Muscle of back (tissue), 11 donors: Measurements from ENCODE around the gene IL17A. TPM values are rescaled to one million over a fixed set of nuclear protein-coding genes. Genes with fewer than 3 reads are reported as not detected.
"Not testable (repeated sequence)": the region's sequence is repeated elsewhere in the genome, so short reads cannot be mapped to it uniquely, and the experiment has no call there.

Experiments
- DNase-seq, 3 donors: peaks; one replicate each; pipeline versions ENCODE4 v3.0.0 to v3.0.0-alpha.2; 2013
- polyA plus RNA-seq, 10 donors: library from polyadenylated mRNA; unstranded; fragments of 120-200 nt; gene quantifications; one replicate each; pipeline ENCODE4 v1.2.1, GENCODE V29; 2013; ENCODE audit not compliant: insufficient read length in 10 of 10

IL17A gene
- polyA plus RNA-seq, 10 donors = not detected

GRCh38 chr6:52162940-52163908 is 23.0 kb upstream of the IL17A start:
- DNase-seq = no peak

- no peak for DNase-seq
These were observed 21.7 kb upstream of the IL17A start for GRCh38 chr6:52164319-52165094.

DNA sequence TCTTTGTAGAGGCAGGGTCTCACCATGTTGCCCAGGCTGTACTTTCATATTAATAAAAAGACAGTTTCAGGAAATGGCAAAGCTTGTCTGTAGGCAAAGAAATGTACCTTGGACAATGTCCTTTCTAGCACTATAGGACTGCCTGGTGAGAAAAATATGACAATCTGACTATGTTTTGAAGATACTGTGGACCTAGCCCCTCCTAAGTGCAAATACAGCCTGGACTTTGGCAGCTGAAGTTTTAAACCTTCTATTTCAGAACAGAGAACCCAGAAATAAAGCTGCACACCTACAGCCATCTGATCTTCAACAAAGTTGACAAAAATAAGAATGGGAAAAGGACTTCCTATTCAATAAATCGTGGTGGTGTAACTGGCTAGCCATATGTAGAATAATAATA is 18.9 kb upstream of the IL17A start:
- DNase-seq = no peak

DNA sequence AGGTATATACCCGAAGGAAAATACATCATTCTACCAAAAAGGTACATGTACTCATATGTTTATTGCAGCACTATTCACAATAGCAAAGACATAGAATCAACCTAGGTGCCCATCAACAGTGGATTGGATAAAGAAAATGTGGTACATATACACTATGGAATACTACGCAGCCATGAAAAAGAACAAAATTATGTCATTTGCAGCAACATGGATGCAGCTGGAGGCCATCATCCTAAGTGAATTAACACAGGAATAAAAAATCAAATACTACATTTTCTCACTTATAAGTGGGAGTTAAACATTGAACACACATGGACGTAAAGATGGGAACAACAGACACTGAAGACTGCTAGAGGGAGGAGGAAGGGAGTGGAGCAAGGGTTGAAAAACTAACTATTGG is 17.8 kb upstream of the IL17A start:
- not testable (repeated sequence) for DNase-seq

GRCh38 chr6:52174118-52174517 is 12.1 kb upstream of the IL17A start:
- no peak for DNase-seq

GRCh38 chr6:52176550-52176949 is 9.6 kb upstream of the IL17A start:
- no peak for DNase-seq

GRCh38 chr6:52177961-52178360 is 8.2 kb upstream of the IL17A start:
- DNase-seq = no peak

DNA sequence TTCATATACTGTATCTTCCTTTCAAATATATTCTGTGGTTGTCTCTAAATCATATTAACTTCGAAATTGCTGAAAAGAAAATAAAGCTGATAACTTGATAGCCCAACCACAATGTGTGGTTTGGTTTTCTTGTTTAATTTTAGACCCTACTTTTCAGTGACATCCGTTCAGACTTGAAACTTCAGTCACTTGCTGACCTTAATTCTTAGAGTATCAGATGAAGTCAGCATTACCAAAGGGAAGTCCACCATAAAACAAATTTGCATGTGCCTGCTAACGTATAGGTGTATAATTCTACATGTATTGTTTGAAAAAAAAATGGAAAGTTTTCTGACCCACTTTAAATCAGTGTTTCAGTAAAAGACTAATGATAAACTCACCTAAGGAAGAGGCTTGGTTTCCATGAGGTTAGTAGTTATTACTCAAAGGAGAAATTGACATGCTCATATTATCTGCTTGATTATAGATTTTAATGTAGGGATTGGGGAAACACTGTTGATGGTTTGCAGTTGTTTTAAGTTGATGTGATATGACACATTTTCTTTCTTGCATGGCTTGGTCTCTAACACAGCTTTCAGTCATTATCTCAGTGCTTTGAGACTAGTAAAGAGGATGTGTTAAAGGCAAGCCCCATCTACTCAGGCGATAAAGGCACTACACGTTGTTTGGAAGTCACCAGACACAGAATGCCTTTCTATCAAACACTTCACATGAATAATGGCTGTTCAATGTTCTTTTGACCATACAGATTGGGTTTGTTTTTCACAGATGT is 5.2 kb upstream of the IL17A start:
- no peak for DNase-seq

DNA sequence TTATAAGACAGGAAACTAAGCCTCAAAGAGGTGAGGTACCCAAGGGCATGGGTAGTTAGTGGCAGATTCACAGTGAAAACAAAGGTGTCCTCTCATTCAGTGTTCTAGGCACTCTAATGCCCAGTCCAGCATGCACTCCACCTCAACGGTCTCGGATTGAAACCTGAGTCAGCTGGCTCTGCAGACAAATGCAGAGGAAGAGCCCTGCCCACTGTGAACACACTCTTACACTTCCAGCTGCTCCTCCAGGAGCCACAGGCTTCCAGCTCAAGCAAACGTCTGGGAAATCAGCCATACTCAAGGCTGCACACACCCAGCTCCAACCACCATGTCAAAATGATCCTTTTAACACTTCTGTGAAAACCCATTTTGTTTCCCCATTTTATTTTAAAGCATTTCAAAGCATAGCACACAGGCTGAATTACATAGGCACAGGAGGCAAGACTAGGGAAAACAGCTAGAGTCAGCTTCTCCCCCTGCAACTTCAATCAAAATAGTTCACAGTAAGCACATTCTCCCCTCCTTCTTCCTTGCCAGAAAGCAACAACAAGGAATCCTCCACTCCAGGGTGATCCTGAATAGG is 3.0 kb upstream of the IL17A start:
- DNase-seq = peak in 2 of 3 donors; percentile 9 to 11

GRCh38 chr6:52186480-52186879 is 305 bp downstream of the IL17A start:
- no peak for DNase-seq

GRCh38 chr6:52187098-52187497 is 923 bp downstream of the IL17A start:
- DNase-seq = no peak

- DNase-seq = no peak
These were observed 3.8 kb downstream of the IL17A start for GRCh38 chr6:52189974-52190373.

GRCh38 chr6:52190409-52190808 is 4.2 kb downstream of the IL17A start:
- DNase-seq = no peak

DNA sequence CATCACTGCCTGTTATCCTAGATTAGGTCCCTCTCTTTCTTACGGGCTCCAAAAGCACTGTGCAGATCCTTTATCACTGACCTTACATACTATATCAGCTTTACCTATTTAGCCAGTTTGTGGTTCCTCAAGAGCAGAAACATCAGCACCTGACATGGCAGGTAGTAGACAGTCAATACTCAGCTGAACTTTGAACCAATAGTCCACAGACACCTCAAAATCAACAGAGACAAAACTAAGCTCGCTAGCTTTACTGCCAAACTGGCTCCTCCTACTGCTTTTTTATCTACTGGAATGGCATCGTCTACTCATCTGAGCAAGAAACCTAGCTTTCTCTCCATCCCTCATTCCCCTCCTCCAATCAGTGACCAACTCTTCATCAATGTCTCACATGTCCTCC is 5.6 kb downstream of the IL17A start:
- no peak for DNase-seq

DNA sequence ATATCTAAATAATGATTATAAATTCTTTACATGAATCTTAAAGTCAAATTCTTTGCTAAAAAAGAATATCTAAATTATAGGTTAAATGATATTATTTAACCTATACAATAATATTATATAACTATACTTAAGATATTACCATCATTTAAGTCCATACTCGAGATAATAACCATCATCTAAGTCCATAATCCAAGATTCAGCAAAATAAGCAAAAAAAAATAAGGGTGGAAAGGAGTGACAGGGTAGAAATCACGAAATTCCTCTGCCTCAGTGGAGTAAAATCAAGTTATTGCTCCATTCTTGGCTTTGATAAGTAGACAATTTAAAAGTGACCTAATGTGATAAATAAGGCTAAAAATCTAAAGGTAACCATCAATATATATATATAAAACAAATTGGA is 9.7 kb downstream of the IL17A start:
- DNase-seq = no peak

DNA sequence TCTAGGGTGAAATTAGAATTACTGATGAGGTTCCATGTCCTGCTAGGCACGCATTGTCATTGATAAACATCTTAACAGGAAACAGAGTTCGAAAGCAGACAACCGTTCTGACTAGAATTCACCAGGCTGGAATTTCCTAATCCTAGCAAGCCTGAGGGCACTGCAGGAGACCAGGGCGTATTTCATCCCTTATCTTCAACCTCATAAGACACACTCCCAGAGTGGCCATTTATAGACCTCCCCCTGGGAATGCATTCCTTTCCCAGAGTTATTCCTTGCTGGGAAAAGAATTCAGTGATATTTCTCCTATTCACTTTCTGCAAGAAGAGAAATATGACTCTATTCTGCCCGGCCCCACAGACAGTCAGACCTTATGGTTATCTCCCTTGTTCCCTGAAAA is 13.9 kb downstream of the IL17A start:
- not testable (repeated sequence) for DNase-seq

- no peak for DNase-seq
These were observed 14.9 kb downstream of the IL17A start for GRCh38 chr6:52201046-52201445.

- DNase-seq = no peak
These were observed 15.3 kb downstream of the IL17A start for GRCh38 chr6:52201493-52201892.

DNA sequence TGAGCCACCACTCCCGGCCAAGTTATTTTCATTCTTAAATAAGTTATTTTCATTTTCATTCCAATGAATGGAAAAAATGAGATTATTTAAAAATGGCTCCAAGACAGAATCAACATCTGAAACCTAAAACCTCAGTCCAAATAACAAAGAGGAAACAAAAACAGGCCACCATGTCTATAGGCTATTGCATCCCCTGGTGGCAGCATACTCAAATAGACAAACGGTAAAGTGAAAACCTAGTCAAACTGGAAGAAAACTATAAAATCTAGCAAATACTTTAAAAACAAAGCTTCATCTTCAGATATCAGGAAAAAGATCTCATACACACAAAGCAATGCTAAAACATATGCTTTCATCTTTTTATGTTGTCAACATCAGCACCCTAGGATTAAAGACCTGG is 20.9 kb downstream of the IL17A start:
- no peak for DNase-seq

DNA sequence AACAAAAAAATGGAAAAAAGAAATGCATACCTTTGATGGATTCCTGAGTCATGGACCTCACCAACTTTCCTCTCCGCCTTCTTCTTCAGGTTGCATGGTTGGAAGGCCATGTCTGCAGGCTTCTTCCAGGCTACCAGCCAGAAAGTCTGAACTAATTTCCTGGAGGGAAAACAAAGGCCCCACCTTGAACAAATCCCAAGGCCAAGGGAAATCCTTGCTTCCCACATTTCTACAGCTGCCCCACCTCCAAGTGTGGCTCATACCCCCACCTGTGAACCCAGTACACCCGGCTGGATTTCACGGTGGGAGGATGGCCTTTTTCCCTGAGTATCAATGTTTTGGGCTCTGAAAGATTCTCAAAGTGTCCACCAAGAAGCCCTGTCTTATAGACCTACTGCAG is 22.4 kb downstream of the IL17A start:
- DNase-seq = no peak

GRCh38 chr6:52209770-52210169 is 23.6 kb downstream of the IL17A start:
- DNase-seq = no peak

DNA sequence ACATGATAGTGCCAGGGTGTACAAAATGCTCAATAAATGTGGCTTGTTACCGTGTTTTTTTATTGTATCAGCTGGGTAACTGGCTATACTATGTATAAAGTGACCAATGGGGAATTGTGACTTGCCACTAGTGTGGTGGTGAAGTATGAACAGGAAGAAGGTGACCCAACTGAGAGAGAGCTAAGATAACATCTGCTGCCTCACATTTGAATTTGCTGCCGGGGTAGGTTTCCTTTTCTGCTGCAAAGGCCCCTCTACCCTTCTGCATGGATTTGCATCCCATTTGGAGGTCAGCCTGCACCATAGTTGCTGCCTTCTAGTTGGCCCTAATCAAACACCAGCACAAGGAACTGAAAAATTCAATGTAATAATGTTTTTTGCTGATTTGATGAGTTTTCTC is 24.1 kb downstream of the IL17A start:
- DNase-seq = no peak
